IMR-90 (cell line): Measurements from ENCODE around the gene ADGRV1. TPM values are rescaled to one million over a fixed set of nuclear protein-coding genes. Genes with fewer than 3 reads are reported as not detected.

ENCODE experiments used
- ATAC-seq: fragments of 200-7000 bp; cut with Tn5 transposase; 2 replicates; pipeline ENCODE4 v1.9.1; 2020; ENCODE audit warnings: low read depth, mild to moderate bottlenecking, moderate library complexity
- BruUV-seq: library from RNA; stranded (reverse); fragments of 400-500 nt; replicated peaks from 2 replicates; lab custom pipeline; 2021; lab: Mats Ljungman, UMichigan
- CTCF ChIA-PET: fragments of 300-600 bp; formaldehyde crosslinking; extraction: SDS; loops from one replicate; lab custom pipeline; 2021; ENCODE audit warnings: antibody characterized with exemption; lab: Yijun Ruan, JAX
- POLR2A ChIA-PET: fragments of 300-600 bp; sonication (Branson Sonifier 250); formaldehyde crosslinking; loops from one replicate; lab custom pipeline; 2022; ENCODE audit warnings: antibody characterized with exemption; ENCODE audit not compliant: unreplicated experiment; lab: Charles Lee
- DNase-seq: peaks from one replicate; pipeline ENCODE4 v3.0.0; 2013
- H2AFZ ChIP-seq: replicated peaks from 2 replicates; pipeline ENCODE3; 2013; ENCODE audit warnings: low read length, mild to moderate bottlenecking; ENCODE audit not compliant: poor library complexity
- H2AK5ac ChIP-seq: 2 replicates; pipeline ENCODE4 v1.6.1; 2013; ENCODE audit warnings: low read depth, low read length, inconsistent platforms
- H2AK9ac ChIP-seq: replicated peaks from 2 replicates; pipeline ENCODE3; 2013; ENCODE audit warnings: mild to moderate bottlenecking, low read depth, low read length, moderate library complexity; ENCODE audit not compliant: poor library complexity
- H2BK120ac ChIP-seq: 2 replicates; pipeline ENCODE4 v1.6.1; 2013; ENCODE audit warnings: low read depth, low read length, inconsistent platforms
- H2BK15ac ChIP-seq: 3 replicates; pipeline ENCODE4 v1.6.1; 2013; ENCODE audit warnings: low read depth, low read length, inconsistent platforms
- H2BK20ac ChIP-seq: 2 replicates; pipeline ENCODE4 v1.6.1; 2013; ENCODE audit warnings: low read depth, mild to moderate bottlenecking, inconsistent platforms, low read length, moderate library complexity
- H2BK5ac ChIP-seq: 2 replicates; pipeline ENCODE4 v1.6.1; 2013; ENCODE audit warnings: mild to moderate bottlenecking, low read depth, low read length, inconsistent platforms; ENCODE audit not compliant: poor library complexity, severe bottlenecking
- H3K14ac ChIP-seq: replicated peaks from 2 replicates; pipeline ENCODE4 v1.6.1; 2013; ENCODE audit warnings: low read depth, low read length, inconsistent platforms
- H3K18ac ChIP-seq: 2 replicates; pipeline ENCODE4 v1.6.1; 2013; ENCODE audit warnings: low read depth, low read length, control low read depth
- H3K23ac ChIP-seq: 2 replicates; pipeline ENCODE4 v1.6.1; 2013; ENCODE audit warnings: low read depth, low read length, inconsistent platforms
- H3K27ac ChIP-seq: 2 replicates; pipeline ENCODE4 v1.5.1; 2013; ENCODE audit warnings: mild to moderate bottlenecking, control low read depth, low read length; ENCODE audit not compliant: insufficient read depth
- H3K27me3 ChIP-seq: 2 replicates; pipeline ENCODE4 v1.6.1; 2013; ENCODE audit warnings: low read length; ENCODE audit not compliant: control insufficient read depth, insufficient read depth
- H3K36me3 ChIP-seq: 2 replicates; pipeline ENCODE4 v1.6.1; 2013; ENCODE audit warnings: low read length, mixed read lengths; ENCODE audit not compliant: control insufficient read depth, insufficient read depth
- H3K4ac ChIP-seq: 2 replicates; pipeline ENCODE4 v1.6.1; 2013; ENCODE audit warnings: low read depth, low read length, inconsistent platforms
- H3K4me1 ChIP-seq: 2 replicates; pipeline ENCODE4 v1.6.1; 2013; ENCODE audit warnings: low read length, mixed read lengths; ENCODE audit not compliant: control insufficient read depth, insufficient read depth
- H3K4me2 ChIP-seq: 2 replicates; pipeline ENCODE4 v1.6.1; 2013; ENCODE audit warnings: low read depth, mild to moderate bottlenecking, control low read depth, low read length, moderate library complexity
- H3K4me3 ChIP-seq: 2 replicates; pipeline ENCODE4 v1.5.1; 2013; ENCODE audit warnings: low read depth, mild to moderate bottlenecking, control low read depth, low read length, moderate library complexity; ENCODE audit not compliant: insufficient read depth
- H3K56ac ChIP-seq: 2 replicates; pipeline ENCODE4 v1.6.1; 2013; ENCODE audit warnings: low read length, inconsistent platforms; ENCODE audit not compliant: insufficient read depth; ENCODE audit errors: extremely low read depth
- H3K79me1 ChIP-seq, 2 experiments: 2 replicates each; pipeline ENCODE4 v1.6.1; 2013; ENCODE audit warnings: low read length in 2 of 2, inconsistent platforms in 1 of 2, low read depth in 1 of 2
- H3K9ac ChIP-seq: 2 replicates; pipeline ENCODE4 v1.6.1; 2013; ENCODE audit warnings: low read depth, low read length, control low read depth
- H3K9me1 ChIP-seq: 2 replicates; pipeline ENCODE4 v1.6.1; 2013; ENCODE audit warnings: low read length, inconsistent platforms; ENCODE audit not compliant: insufficient read depth
- H3K9me3 ChIP-seq: 2 replicates; pipeline ENCODE4 v1.6.1; 2013; ENCODE audit warnings: low read length; ENCODE audit not compliant: control insufficient read depth, insufficient read depth
- H4K20me1 ChIP-seq: 2 replicates; pipeline ENCODE4 v1.6.1; 2013; ENCODE audit warnings: low read length, inconsistent platforms; ENCODE audit not compliant: insufficient read depth
- H4K5ac ChIP-seq: 2 replicates; pipeline ENCODE4 v1.6.1; 2013; ENCODE audit warnings: mild to moderate bottlenecking, low read depth, low read length, control low read depth
- H4K8ac ChIP-seq, 2 experiments: 2 replicates each; pipeline ENCODE4 v1.6.1; 2013; ENCODE audit warnings: low read depth in 2 of 2, low read length in 2 of 2, control low read depth in 1 of 2, inconsistent platforms in 1 of 2
- H4K91ac ChIP-seq: 2 replicates; pipeline ENCODE4 v1.6.1; 2013; ENCODE audit warnings: low read depth, low read length, inconsistent platforms; ENCODE audit not compliant: insufficient read depth
- CEBPB ChIP-seq: IDR thresholded peaks from 2 replicates; pipeline ENCODE4 v1.6.1; 2012; ENCODE audit warnings: low read depth, low read length, improper control_type of control experiment
- FOS ChIP-seq: fragments of 150-350 bp; IDR thresholded peaks from 2 replicates; pipeline ENCODE4 v1.6.1; 2016; ENCODE audit warnings: low read depth, low read length
- MXI1 ChIP-seq: IDR thresholded peaks from 2 replicates; pipeline ENCODE4 v1.6.1; 2012; ENCODE audit warnings: low read depth, mild to moderate bottlenecking, low read length, moderate library complexity, borderline replicate concordance
- POLR2A ChIP-seq: IDR thresholded peaks from 2 replicates; pipeline ENCODE4 v1.6.1; 2012; ENCODE audit warnings: mild to moderate bottlenecking, low read depth, low read length
- WGBS, 2 experiments: methylation state at CpG; one replicate each; pipeline versions ENCODE4 v1.1.5 to v1.1.7; 2013; ENCODE audit warnings: missing lambda C conversion rate in 2 of 2; ENCODE audit not compliant: insufficient read length in 1 of 2; ENCODE audit errors: extremely low coverage in 2 of 2; 5-methylcytosine and 5-hydroxymethylcytosine counted together
- dilution Hi-C: fragments of 300-500 bp; cut with HindIII; formaldehyde crosslinking; loops from one replicate; pipeline ENCODE4 v1.14.3; 2018; ENCODE audit warnings: low sequenced_read_pairs; ENCODE audit not compliant: unreplicated experiment
- in situ Hi-C: fragments of 300-500 bp; cut with MboI; formaldehyde crosslinking; loops from 3 replicates; pipeline ENCODE4 v1.14.3; 2019; ENCODE audit warnings: low sequenced_read_pairs, inconsistent platforms, mixed read lengths
- intact Hi-C: fragments of 100-400 bp; cut with micrococcal nuclease; formaldehyde crosslinking; loops from 2 replicates; pipeline ENCODE4 v1.10.0; 2022
- polyA plus RNA-seq, 3 experiments: library from polyadenylated mRNA; depleted of rRNA; stranded (reverse); fragments of >200 nt; gene quantifications; 2 replicates each; pipeline ENCODE4 v1.2.3, GENCODE V29; 2012; ENCODE audit warnings: low replicate concordance in 1 of 3
- total RNA-seq: library from RNA; depleted of rRNA; stranded (reverse); fragments of >200 nt; gene quantifications from 2 replicates; pipeline ENCODE4 v1.2.3, GENCODE V29; 2012

The ADGRV1 gene
- total and polyA plus RNA-seq, 2 of the 4 experiments (the other 2 are of a cell fraction) = under 0.01 TPM; not detected in 1

DNA sequence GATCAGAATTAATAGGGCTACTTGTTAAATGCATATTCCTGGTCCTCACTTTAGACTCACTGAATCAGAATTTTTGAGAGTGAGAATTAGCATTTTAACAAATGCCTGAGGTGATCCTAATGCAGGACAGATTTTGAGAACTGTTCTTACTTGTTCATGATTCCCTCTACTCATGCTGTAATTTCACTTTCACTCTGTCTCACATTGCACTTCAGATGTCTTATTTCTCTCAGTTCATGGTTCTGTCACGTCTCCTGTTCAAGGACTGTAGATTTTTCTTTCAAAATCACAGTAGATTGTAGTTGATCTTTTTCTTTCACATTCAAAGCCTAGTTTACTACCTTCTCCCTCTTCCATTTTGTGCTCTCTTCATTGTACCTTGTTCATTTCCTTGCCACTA, 54.3 kb downstream of the ADGRV1 start:
- no peak for DNase-seq
- no peak for ATAC-seq
- Histone ChIP-seq H2BK15ac (no peak overlapping the region), H4K8ac (no peak overlapping the region), H3K79me1 (no peaks in the 10 kb centered on the region), H2BK120ac (no peak overlapping the region), H3K4me2 (no peak overlapping the region), H2AFZ (no peak overlapping the region), H3K36me3 (no peaks in the 10 kb centered on the region), H3K9ac (no peak overlapping the region), H2AK5ac (no peak overlapping the region), H2BK5ac (no peak overlapping the region), H3K4ac (no peak overlapping the region), H3K56ac (no peak overlapping the region), H3K9me3 (no peaks in the 10 kb centered on the region), H2AK9ac (no peak overlapping the region), H3K23ac (no peak overlapping the region), H3K27me3 (no peaks in the 10 kb centered on the region), H3K4me3 (no peak overlapping the region), H4K5ac (no peak overlapping the region), H3K14ac (no peak overlapping the region), H4K20me1 (no peaks in the 10 kb centered on the region), H4K91ac (no peak overlapping the region), H3K27ac (no peak overlapping the region), H3K9me1 (no peaks in the 10 kb centered on the region), H3K18ac (no peak overlapping the region), H2BK20ac (no peak overlapping the region), H3K4me1 (no peaks in the 10 kb centered on the region)
- intact Hi-C loops (no loop called here), in situ Hi-C loops (no loop called here), dilution Hi-C loops (no loop called here)
- no CpG with 5 or more reads among the region's 1 CpG for WGBS, 2 experiments
- BruUV-seq = no TSS peak
- CTCF ChIA-PET = no interaction called here
- POLR2A ChIA-PET = no interaction called here
- TF ChIP-seq FOS = no peak
- TF ChIP-seq MXI1 = no peak
- TF ChIP-seq CEBPB = no peak
- TF ChIP-seq POLR2A = no peak
